HG02763 (cell line): ENCODE results near the gene RUFY3.
"Not testable (repeated sequence)": the region's sequence is repeated elsewhere in the genome, so short reads cannot be mapped to it uniquely, and the experiment has no call there.

Source experiments
- ATAC-seq: cut with Tn5 transposase; IDR thresholded peaks from one replicate; pipeline ENCODE4 v1.9.1; 2021; ENCODE audit warnings: mild to moderate bottlenecking, moderate library complexity; ENCODE audit not compliant: unreplicated experiment

Gene RUFY3

GRCh38 chr4:70769396-70769795, 47.6 kb downstream of the RUFY3 start:
- not testable (repeated sequence) for ATAC-seq

- no peak for ATAC-seq
These were observed 51.3 kb downstream of the RUFY3 start for GRCh38 chr4:70772929-70773555.

GRCh38 chr4:70778888-70779422, 57.2 kb downstream of the RUFY3 start:
- no peak for ATAC-seq

GRCh38 chr4:70783096-70783495, 61.3 kb downstream of the RUFY3 start:
- ATAC-seq = no peak

- no peak for ATAC-seq
These were observed 65.7 kb downstream of the RUFY3 start for GRCh38 chr4:70787496-70787895.

- no peak for ATAC-seq
These were observed 67.0 kb downstream of the RUFY3 start for GRCh38 chr4:70788733-70789132.

- ATAC-seq = no peak
These were observed 71.9 kb downstream of the RUFY3 start for GRCh38 chr4:70793626-70794025.

GRCh38 chr4:70801265-70801809, 79.6 kb downstream of the RUFY3 start:
- peak; percentile 59 for ATAC-seq

GRCh38 chr4:70802928-70803580, 81.3 kb downstream of the RUFY3 start:
- ATAC-seq = no peak

GRCh38 chr4:70808151-70808550, 86.4 kb downstream of the RUFY3 start:
- ATAC-seq = no peak

GRCh38 chr4:70815370-70815769, 93.6 kb downstream of the RUFY3 start:
- no peak for ATAC-seq

GRCh38 chr4:70816894-70817293, 95.1 kb downstream of the RUFY3 start:
- no peak for ATAC-seq

- ATAC-seq = peak; percentile 57
These were observed 96.5 kb downstream of the RUFY3 start for GRCh38 chr4:70818173-70818855.

- no peak for ATAC-seq
These were observed 97.2 kb downstream of the RUFY3 start for GRCh38 chr4:70818921-70819320.

GRCh38 chr4:70829015-70829414, 107.3 kb downstream of the RUFY3 start:
- no peak for ATAC-seq

- no peak for ATAC-seq
These were observed 107.7 kb downstream of the RUFY3 start for GRCh38 chr4:70829492-70829891.

- ATAC-seq = no peak
These were observed 108.3 kb downstream of the RUFY3 start for GRCh38 chr4:70830054-70830453.

GRCh38 chr4:70831293-70831692, 109.5 kb downstream of the RUFY3 start:
- ATAC-seq = no peak

GRCh38 chr4:70833675-70834074, 111.9 kb downstream of the RUFY3 start:
- no peak for ATAC-seq

GRCh38 chr4:70836081-70836480, 114.3 kb downstream of the RUFY3 start:
- ATAC-seq = no peak

GRCh38 chr4:70838204-70838603, 116.4 kb downstream of the RUFY3 start:
- no peak for ATAC-seq
